ENCODE measurements around the gene ARF5.

Gene ARF5

GRCh38 chr7:127612263-127612662 lies 24.1 kb downstream of the ARF5 start:
- TF ChIP-seq CTCF (IDR thresholded peaks at IDR 0.05; ENCODE audit: borderline replicate concordance, control extremely low read depth, extremely low read depth, insufficient read depth, missing control alignments): no peak
- in situ Hi-C loops (cut with MboI; ENCODE audit: low sequenced_read_pairs, unreplicated experiment): no loop called here
- no peak for DNase-seq (ENCODE audit: low spot score)

GRCh38 chr7:127616724-127617123 lies 28.5 kb downstream of the ARF5 start:
- in situ Hi-C loops (cut with MboI; ENCODE audit: low sequenced_read_pairs, unreplicated experiment): no loop called here
- no peak for DNase-seq (ENCODE audit: low spot score)
- no peak for TF ChIP-seq CTCF (IDR thresholded peaks at IDR 0.05; ENCODE audit: borderline replicate concordance, control extremely low read depth, extremely low read depth, insufficient read depth, missing control alignments)

GRCh38 chr7:127618042-127618441 lies 29.8 kb downstream of the ARF5 start, which contains the start of gene PAX4:
Gene PAX4 (minus strand): TSS chr7:127618142. CDS start chr7:127615928, 2,214 bp downstream.
- no peak for TF ChIP-seq CTCF (IDR thresholded peaks at IDR 0.05; ENCODE audit: borderline replicate concordance, control extremely low read depth, extremely low read depth, insufficient read depth, missing control alignments)
- DNase-seq (ENCODE audit: low spot score): no peak
- in situ Hi-C loops (cut with MboI; ENCODE audit: low sequenced_read_pairs, unreplicated experiment): no loop called here

- in situ Hi-C loops (cut with MboI; ENCODE audit: low sequenced_read_pairs, unreplicated experiment): no loop called here
- TF ChIP-seq CTCF (IDR thresholded peaks at IDR 0.05; ENCODE audit: borderline replicate concordance, control extremely low read depth, extremely low read depth, insufficient read depth, missing control alignments): no peak
- no peak for DNase-seq (ENCODE audit: low spot score)
These were observed 30.6 kb downstream of the ARF5 start for GRCh38 chr7:127618775-127619174.

GRCh38 chr7:127619681-127620405 lies 31.6 kb downstream of the ARF5 start:
- in situ Hi-C loops (cut with MboI; ENCODE audit: low sequenced_read_pairs, unreplicated experiment): no loop called here
- DNase-seq (ENCODE audit: low spot score): no peak
- no peak for TF ChIP-seq CTCF (IDR thresholded peaks at IDR 0.05; ENCODE audit: borderline replicate concordance, control extremely low read depth, extremely low read depth, insufficient read depth, missing control alignments)

- in situ Hi-C loops (cut with MboI; ENCODE audit: low sequenced_read_pairs, unreplicated experiment): no loop called here
- no peak for TF ChIP-seq CTCF (IDR thresholded peaks at IDR 0.05; ENCODE audit: borderline replicate concordance, control extremely low read depth, extremely low read depth, insufficient read depth, missing control alignments)
- no peak for DNase-seq (ENCODE audit: low spot score)
These were observed 32.4 kb downstream of the ARF5 start for GRCh38 chr7:127620406-127621233.

Measured in GM13976 (cell line).